Immature natural killer cell (primary cell): ENCODE measurements around the gene PLEKHH1. TPM values are rescaled to one million over a fixed set of nuclear protein-coding genes. Genes with fewer than 3 reads are reported as not detected.

Experiments
- DNase-seq, 3 donors: peaks; one replicate each; pipeline ENCODE4 v3.0.0; 2022; ENCODE audit warnings: mixed read lengths in 1 of 3
- H3K27ac Mint-ChIP-seq, 6 donors: one replicate each; pipeline ENCODE4 v1.8.0; 2020; ENCODE audit warnings: mixed read lengths in 6 of 6, mild to moderate bottlenecking in 5 of 6, inconsistent platforms in 4 of 6, moderate library complexity in 3 of 6
- H3K27me3 Mint-ChIP-seq, 3 donors: one replicate each; pipeline ENCODE4 v1.8.0; 2020 to 2021; ENCODE audit warnings: low read depth in 3 of 3, mild to moderate bottlenecking in 3 of 3, mixed read lengths in 3 of 3, moderate library complexity in 3 of 3, inconsistent platforms in 1 of 3
- H3K36me3 Mint-ChIP-seq, 3 donors: one replicate each; pipeline ENCODE4 v1.8.0; 2020; ENCODE audit warnings: mixed read lengths in 3 of 3, inconsistent platforms in 2 of 3, mild to moderate bottlenecking in 2 of 3
- H3K4me1 Mint-ChIP-seq, 2 donors: one replicate each; pipeline ENCODE4 v1.8.0; 2020; ENCODE audit warnings: inconsistent platforms in 2 of 2, mild to moderate bottlenecking in 2 of 2, mixed read lengths in 2 of 2, moderate library complexity in 1 of 2
- H3K4me3 Mint-ChIP-seq, 5 donors: one replicate each; pipeline ENCODE4 v1.8.0; 2020; ENCODE audit warnings: mild to moderate bottlenecking in 5 of 5, mixed read lengths in 5 of 5, inconsistent platforms in 3 of 5, moderate library complexity in 3 of 5
- H3K9me3 Mint-ChIP-seq, 6 donors: one replicate each; pipeline ENCODE4 v1.8.0; 2020; ENCODE audit warnings: mild to moderate bottlenecking in 6 of 6, mixed read lengths in 6 of 6, inconsistent platforms in 4 of 6, moderate library complexity in 3 of 6
- polyA plus RNA-seq, 3 donors: library from polyadenylated mRNA; unstranded; fragments of 300-500 nt; fragmentation: Illumina TruSeq; gene quantifications; one replicate each; pipeline ENCODE4 v1.2.3, GENCODE V29; 2021

PLEKHH1 gene
- polyA plus RNA-seq, 3 donors from 2014 or later, result 0.22 TPM; not detected in 2

DNA sequence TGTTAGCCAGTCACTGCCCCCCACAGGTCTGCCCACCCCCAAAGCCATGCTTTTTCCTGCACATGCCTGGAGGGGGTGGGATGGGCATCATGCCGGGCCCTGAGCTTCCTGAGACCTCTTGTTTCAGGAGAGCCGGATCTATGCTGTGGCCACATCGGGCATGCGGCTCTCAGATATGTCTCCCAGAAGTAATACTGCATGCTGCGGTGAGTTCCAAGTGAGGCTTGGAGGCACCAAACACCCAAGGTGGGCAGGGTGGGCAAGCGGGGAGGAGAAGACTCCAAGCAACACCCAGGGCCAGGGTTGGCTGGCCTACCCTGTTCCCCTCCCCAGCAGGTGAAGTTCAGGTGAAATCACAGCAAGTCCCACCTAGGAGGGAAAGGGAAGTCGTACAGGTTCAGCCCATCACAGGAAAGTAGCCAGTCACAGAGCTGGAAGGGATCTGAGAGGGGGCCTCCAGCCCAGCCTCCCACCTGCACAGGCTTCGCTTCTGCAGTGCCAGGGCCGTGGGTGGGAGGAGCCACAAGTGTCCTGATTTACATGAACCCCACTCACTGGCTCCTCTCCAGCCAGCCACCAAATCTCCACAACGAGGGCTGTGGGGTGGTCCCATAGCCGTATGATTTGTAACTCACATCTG lies 36.0 kb downstream of the PLEKHH1 start:
- Mint-ChIP-seq H3K27me3 (peaks cover 2 to 3% (median 2%) of the 10 kb centered on the region in 3 donors), H3K4me3 (no peak overlapping the region), H3K27ac (no peak overlapping the region), H3K9me3 (no peaks in the 10 kb centered on the region), H3K4me1 (peaks cover 1 to 11% of the 10 kb centered on the region in 2 donors), H3K36me3 (no peaks in the 10 kb centered on the region)
- no peak for DNase-seq

DNA sequence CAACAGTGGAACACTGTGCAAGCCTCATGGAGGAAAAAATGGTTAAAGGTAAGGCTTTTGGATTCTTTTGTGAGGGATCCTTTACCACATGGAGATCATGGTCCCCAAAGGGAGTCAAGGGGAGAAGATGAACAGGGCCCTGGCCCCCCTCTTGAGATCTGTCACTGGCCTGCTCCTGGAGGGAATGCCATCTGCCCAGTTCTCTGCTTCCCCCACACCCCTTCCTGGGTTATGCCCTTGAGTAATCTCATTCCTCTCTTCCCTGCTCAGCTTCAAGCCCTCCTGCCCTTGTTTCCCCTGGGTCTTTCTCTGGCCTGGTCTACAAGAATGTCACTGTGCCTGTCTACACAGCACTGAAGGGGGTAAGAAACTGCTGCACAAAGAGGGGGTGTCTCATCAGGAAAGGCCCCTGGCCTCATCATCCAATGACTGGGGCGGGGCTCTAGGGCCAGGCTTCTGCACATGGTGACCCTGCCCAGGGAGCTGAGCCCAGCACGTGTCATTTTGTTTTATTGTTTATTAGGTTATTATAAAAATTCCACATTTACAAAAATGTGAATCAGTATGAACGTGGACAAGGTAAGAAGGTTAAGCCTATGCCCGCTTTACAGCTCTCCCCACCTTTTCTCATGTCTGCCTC lies 36.7 kb downstream of the PLEKHH1 start:
- DNase-seq, result no peak
- Mint-ChIP-seq H3K9me3 (no peaks in the 10 kb centered on the region), H3K27ac (no peak overlapping the region), H3K4me3 (no peak overlapping the region), H3K4me1 (peaks cover 1 to 11% of the 10 kb centered on the region in 2 donors), H3K27me3 (peaks cover 2 to 3% (median 2%) of the 10 kb centered on the region in 3 donors), H3K36me3 (no peaks in the 10 kb centered on the region)

DNA sequence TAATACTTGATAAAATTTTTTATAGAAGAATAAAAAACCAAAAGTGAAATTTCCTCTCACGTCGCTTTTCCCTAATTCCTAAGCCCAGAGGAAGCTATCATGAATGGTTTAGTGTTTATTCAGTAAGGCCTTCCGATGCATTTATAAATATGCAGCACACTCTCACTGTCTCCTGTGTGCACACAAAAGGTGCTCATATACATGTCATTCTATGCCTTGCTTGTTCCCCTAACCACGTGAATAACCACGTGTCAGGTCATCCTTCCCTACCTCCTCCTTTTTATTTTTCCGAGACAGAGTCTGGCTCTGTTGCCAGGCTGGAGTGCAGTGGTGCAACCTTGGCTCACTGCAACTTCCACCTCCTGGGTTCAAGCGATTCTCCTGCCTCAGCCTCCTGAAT lies 37.4 kb downstream of the PLEKHH1 start:
- Mint-ChIP-seq H3K9me3 (no peaks in the 10 kb centered on the region), H3K27ac (no peak overlapping the region), H3K27me3 (peaks cover 2 to 4% (median 2%) of the 10 kb centered on the region in 3 donors), H3K36me3 (no peaks in the 10 kb centered on the region), H3K4me3 (no peak overlapping the region), H3K4me1 (peaks cover 1 to 11% of the 10 kb centered on the region in 2 donors)
- DNase-seq, result no peak

DNA sequence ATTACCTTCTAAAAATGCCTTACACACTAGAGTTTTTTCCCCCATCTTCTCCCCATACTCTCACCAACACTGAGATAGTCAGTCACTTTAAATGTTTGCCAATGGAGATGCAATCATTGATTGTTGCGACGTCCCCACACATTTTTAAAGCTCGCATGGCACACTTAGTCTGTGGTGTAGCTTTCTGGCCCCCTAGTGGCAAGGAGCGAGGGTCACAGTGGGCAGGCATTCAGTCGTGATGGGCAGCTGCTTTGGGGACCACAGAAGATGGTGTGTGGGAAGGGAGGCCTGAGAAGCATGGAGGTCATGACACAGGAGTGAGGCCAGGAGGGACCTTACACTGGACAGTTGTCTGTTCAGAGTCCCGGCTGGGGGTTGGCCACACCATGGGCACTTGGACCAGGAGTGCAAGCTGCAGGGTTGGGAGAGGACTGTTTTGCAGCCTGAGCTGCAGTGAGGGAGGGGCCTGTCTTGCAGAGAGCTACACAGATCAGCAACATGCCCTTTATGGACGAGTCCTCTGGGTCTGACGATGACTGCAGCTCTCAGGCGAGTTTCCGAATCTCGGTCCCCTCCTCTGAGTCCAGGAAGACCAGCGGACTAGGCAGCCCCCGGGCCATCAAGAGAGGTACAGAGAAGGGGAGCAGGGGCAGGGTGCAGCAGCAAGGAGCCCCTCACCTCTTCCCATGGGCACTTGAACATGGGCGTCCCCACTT lies 38.3 kb downstream of the PLEKHH1 start:
- Mint-ChIP-seq H3K36me3 (no peaks in the 10 kb centered on the region), H3K4me3 (no peak overlapping the region), H3K27me3 (peaks cover 2 to 6% (median 2%) of the 10 kb centered on the region in 3 donors), H3K9me3 (no peaks in the 10 kb centered on the region), H3K27ac (no peak overlapping the region), H3K4me1 (peaks cover 1 to 11% of the 10 kb centered on the region in 2 donors)
- peak; percentile 60 to 69 (median 63) for DNase-seq

DNA sequence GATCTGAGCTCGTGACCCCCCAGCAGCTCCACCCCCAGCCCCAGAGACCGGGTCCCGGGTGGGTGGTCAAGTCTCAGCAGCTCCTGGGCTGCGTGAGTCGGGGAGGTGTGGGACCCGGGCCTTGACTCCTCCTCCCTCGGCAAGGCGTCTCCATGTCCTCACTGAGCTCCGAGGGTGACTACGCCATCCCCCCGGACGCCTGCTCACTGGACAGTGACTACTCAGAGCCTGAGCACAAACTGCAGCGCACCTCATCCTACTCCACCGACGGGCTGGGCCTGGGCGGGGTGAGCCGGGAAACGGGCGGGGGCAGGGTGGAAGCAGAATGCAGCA lies 38.9 kb downstream of the PLEKHH1 start:
- peaks cover 1 to 11% of the 10 kb centered on the region in 2 donors for H3K4me1 Mint-ChIP-seq
- no peak for DNase-seq
- H3K36me3 Mint-ChIP-seq, result no peaks in the 10 kb centered on the region
- no peak overlapping the region for H3K27ac Mint-ChIP-seq
- no peak overlapping the region for H3K4me3 Mint-ChIP-seq
- no peaks in the 10 kb centered on the region for H3K9me3 Mint-ChIP-seq
- peaks cover 2 to 6% (median 3%) of the 10 kb centered on the region in 3 donors for H3K27me3 Mint-ChIP-seq

DNA sequence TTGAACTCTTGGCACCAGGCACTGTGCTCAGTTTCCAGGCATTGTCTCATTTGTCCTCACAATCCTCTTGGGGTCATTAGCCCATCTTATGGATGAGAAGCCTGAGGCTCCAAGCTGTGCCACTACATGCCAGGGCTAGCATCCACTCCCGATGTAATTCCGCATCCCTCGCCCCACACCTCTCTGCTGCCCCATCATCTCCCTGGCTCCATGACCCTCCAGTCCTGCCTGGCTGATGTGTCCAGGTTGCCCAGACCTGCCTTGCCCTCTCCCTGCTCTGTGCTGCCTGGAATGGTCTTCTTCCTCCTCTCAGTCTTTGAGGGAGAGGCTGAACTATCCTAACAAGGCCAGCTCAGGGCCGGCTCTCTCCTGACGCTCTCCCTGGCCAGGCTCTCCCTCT lies 39.5 kb downstream of the PLEKHH1 start:
- H3K36me3 Mint-ChIP-seq, result no peaks in the 10 kb centered on the region
- peaks cover 0 to 3% (median 2%) of the 10 kb centered on the region in 3 donors for H3K27me3 Mint-ChIP-seq
- no peak for DNase-seq
- H3K9me3 Mint-ChIP-seq, result no peaks in the 10 kb centered on the region
- peaks cover 1 to 11% of the 10 kb centered on the region in 2 donors for H3K4me1 Mint-ChIP-seq
- no peak overlapping the region for H3K27ac Mint-ChIP-seq
- H3K4me3 Mint-ChIP-seq, result no peak overlapping the region

DNA sequence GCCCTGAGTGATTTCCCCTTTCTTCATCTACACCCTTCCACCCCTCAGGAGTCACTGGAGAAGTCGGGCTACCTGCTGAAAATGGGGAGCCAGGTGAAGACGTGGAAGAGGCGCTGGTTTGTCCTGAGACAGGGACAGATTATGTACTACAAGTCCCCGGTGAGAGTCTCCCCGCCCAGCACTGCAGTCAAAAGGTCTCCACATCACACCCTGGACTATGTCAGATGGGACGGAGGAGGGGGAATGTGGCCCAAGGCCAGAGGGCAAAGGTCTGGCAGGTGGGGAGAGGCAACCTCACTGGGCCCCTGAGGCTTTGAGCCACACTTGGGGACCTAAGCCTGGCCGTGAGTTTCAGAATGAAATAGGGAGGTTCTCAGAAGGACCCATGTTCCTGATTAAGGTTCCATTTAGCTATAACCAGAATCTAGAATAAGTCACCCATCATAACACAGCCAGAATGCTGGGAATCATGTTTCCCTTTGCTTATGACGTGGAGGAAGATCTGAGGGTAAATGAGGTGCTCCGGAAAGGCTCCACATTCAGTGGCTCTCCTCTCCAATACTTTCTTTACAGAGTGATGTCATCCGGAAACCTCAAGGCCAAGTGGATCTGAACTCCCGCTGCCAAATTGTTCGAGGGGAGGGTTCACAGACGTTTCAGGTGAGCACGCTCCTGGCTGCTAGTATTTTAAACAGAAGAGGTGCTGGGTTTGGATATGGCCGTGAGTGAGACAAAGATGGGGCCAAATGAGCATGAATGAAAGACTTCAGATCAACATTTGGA lies 40.3 kb downstream of the PLEKHH1 start:
- peaks cover 1 to 11% of the 10 kb centered on the region in 2 donors for H3K4me1 Mint-ChIP-seq
- peaks cover 0 to 2% (median 1%) of the 10 kb centered on the region in 3 donors for H3K27me3 Mint-ChIP-seq
- H3K27ac Mint-ChIP-seq, result no peak overlapping the region
- no peaks in the 10 kb centered on the region for H3K9me3 Mint-ChIP-seq
- no peak overlapping the region for H3K4me3 Mint-ChIP-seq
- no peak for DNase-seq
- no peaks in the 10 kb centered on the region for H3K36me3 Mint-ChIP-seq

DNA sequence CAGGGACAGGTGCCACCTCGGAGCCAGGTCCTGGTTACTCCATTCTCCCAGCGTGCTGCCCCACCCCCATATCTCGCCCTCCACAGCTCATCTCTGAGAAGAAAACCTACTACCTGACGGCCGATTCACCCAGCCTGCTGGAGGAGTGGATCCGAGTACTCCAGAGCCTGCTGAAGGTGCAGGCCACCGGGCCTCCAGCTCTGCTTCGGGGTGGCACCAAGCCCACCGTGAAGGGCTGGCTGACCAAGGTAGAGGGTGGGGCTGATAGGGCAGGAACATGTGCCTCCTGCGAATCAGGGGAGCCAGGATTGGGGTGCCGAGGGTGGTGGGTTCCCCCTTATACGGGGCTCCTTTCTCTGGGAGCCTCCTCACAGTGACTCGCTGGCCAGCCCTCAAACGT lies 41.1 kb downstream of the PLEKHH1 start:
- no peak for DNase-seq
- H3K9me3 Mint-ChIP-seq, result no peaks in the 10 kb centered on the region
- H3K36me3 Mint-ChIP-seq, result no peaks in the 10 kb centered on the region
- H3K27ac Mint-ChIP-seq, result no peak overlapping the region
- peaks cover 1 to 11% of the 10 kb centered on the region in 2 donors for H3K4me1 Mint-ChIP-seq
- H3K27me3 Mint-ChIP-seq, result peaks cover 1 to 2% (median 1%) of the 10 kb centered on the region in 3 donors
- H3K4me3 Mint-ChIP-seq, result no peak overlapping the region

DNA sequence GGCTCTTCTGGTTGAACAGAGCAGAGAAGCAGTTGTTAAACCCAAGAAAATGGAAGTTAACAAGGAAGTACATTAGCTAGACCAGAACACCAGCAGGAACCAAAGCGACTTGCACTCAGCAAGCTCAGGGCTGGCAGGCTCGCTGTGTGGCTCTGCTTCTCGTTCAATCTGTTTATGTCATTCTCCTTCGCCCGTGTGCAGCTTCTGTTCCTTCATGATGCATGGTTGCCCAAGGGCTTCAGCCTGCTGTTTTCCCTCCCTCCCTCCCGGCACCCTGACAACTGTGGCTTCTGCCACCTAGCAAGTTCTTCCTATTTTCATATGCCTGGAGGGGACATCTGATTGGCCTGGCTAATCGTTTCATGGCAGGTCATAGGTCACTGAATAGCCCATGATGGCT lies 41.7 kb downstream of the PLEKHH1 start:
- no peaks in the 10 kb centered on the region for H3K36me3 Mint-ChIP-seq
- no peaks in the 10 kb centered on the region for H3K9me3 Mint-ChIP-seq
- no peak overlapping the region for H3K27ac Mint-ChIP-seq
- peaks cover 1 to 2% (median 2%) of the 10 kb centered on the region in 3 donors for H3K27me3 Mint-ChIP-seq
- peaks cover 1 to 11% of the 10 kb centered on the region in 2 donors for H3K4me1 Mint-ChIP-seq
- DNase-seq, result no peak
- H3K4me3 Mint-ChIP-seq, result no peak overlapping the region

DNA sequence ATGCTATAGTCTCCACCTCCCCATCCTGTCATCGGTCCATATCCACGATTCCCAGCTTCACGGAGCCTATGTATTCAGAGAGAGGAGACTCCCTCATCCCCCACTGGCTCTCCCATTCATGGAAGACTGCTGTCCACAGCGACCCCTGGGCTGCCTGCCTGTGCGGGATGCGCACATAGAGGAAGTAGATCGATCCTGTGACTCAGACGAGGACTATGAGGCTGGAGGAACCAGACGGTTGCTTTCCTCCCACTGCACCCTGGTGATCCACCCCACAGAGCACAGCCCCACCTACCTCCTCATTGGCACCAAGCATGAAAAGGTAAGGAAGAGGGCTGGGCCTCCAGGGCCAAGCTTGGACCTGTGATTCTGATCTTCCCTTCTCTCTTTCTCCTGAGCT lies 42.6 kb downstream of the PLEKHH1 start:
- Mint-ChIP-seq H3K9me3 (no peaks in the 10 kb centered on the region), H3K4me1 (peaks cover 0 to 6% of the 10 kb centered on the region in 2 donors), H3K27ac (no peak overlapping the region), H3K27me3 (peaks cover 1 to 2% (median 2%) of the 10 kb centered on the region in 3 donors), H3K4me3 (no peak overlapping the region), H3K36me3 (no peaks in the 10 kb centered on the region)
- DNase-seq, result no peak

DNA sequence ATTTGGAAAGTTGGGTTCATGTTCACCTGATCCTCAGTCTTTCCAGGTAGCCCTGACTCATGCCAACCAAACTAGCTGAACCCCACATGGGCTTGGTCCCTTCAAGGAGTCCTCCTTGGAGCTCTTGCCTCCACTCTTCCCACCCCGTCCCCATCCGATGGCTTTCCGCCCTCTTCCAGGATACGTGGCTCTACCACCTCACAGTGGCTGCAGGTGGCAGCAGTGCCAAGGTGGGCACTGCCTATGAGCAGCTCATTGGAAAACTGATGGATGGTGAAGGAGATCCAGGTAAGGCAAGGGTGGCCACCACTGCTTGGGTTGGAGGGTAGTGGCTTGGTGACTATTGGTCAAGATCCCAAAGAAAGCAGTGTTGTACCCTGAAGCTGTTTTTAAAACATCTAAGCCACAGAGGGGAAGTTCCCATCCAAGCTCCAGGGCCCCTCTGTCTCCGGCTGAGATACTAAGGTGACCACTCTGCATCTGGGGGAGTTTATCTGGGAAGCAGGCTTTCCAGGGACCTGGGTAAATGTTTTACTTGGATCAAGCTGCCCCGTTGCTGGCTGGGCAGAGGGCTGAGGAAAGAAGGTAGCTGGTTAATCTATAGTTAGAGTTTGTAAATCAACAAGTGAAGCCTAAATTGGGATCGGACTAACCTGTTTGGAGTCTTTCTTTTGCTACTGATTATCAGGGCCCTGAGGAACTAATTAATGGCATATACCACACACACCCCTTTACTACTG lies 43.3 kb downstream of the PLEKHH1 start:
- Mint-ChIP-seq H3K27ac (no peak overlapping the region), H3K4me3 (no peak overlapping the region), H3K4me1 (no peaks in the 10 kb centered on the region), H3K27me3 (peaks cover 1 to 2% (median 2%) of the 10 kb centered on the region in 3 donors), H3K36me3 (no peaks in the 10 kb centered on the region), H3K9me3 (no peaks in the 10 kb centered on the region)
- no peak for DNase-seq

DNA sequence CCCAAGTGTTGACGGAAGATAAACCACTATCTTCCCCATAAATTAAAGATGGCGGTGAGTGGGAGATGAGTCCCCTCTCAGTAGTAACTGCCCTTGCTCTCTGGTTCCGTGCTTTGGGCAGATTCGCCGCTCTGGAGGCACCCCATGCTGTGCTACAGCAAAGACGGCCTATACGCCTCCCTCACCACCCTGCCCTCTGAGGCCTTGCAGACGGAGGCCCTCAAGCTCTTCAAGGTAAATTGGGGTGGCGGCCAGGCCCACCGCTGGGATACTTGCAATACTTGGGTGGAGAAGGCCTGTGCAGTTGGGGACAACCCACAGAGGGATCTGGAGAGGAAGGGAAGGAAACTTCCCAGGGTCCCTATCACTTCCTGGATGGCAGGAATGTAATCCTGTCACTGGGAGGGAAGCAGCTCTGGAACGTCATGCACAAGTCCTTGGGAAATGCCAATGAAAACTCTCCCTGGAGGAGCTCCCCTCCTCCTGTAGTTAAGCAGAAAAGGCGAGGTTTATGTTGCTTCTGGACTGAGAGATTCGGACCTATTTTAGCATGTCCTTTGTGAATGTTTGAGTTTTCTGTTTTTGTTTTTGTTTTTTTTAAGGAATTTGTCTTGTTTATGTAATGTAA lies 44.2 kb downstream of the PLEKHH1 start:
- H3K27me3 Mint-ChIP-seq, result peaks cover 1 to 2% (median 2%) of the 10 kb centered on the region in 3 donors
- H3K27ac Mint-ChIP-seq, result no peak overlapping the region
- H3K4me1 Mint-ChIP-seq, result no peaks in the 10 kb centered on the region
- no peaks in the 10 kb centered on the region for H3K9me3 Mint-ChIP-seq
- DNase-seq, result no peak
- H3K4me3 Mint-ChIP-seq, result no peak overlapping the region
- H3K36me3 Mint-ChIP-seq, result no peaks in the 10 kb centered on the region
